Measurements from ENCODE around the gene RPAIN.

DNA sequence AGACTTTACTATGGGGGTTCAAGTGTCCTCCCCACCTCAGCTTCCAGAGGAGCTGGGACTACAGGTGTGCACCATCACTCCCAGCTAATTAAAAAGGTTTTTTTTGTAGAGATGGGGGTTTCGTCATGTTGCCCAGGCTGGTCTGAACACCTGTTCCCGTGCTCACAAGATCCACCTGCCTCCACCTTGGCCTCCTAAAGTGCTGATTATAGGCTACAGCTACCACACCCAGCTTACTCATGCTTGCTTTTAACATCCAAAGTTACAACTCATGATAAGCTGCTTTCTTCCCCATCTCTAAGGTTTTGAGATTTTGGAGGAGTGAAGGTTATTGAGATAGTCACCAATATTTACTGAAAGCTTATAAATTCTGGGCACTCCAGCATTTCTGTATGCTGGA lies 3.1 kb upstream of the RPAIN start:
- TF ChIP-seq POLR2AphosphoS5 (IDR thresholded peaks at IDR 0.05; ENCODE audit: insufficient read depth, low read depth, low read length), result no peak
- TF ChIP-seq, protein P1, sequence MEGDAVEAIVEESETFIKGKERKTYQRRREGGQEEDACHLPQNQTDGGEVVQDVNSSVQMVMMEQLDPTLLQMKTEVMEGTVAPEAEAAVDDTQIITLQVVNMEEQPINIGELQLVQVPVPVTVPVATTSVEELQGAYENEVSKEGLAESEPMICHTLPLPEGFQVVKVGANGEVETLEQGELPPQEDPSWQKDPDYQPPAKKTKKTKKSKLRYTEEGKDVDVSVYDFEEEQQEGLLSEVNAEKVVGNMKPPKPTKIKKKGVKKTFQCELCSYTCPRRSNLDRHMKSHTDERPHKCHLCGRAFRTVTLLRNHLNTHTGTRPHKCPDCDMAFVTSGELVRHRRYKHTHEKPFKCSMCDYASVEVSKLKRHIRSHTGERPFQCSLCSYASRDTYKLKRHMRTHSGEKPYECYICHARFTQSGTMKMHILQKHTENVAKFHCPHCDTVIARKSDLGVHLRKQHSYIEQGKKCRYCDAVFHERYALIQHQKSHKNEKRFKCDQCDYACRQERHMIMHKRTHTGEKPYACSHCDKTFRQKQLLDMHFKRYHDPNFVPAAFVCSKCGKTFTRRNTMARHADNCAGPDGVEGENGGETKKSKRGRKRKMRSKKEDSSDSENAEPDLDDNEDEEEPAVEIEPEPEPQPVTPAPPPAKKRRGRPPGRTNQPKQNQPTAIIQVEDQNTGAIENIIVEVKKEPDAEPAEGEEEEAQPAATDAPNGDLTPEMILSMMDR (IDR thresholded peaks at IDR 0.05; ENCODE audit: extremely low read depth in 1 of 2, insufficient read depth in 1 of 2, low read depth in 1 of 2, low read length in 2 of 2), result no peak
- TF ChIP-seq POLR2A (IDR thresholded peaks at IDR 0.05; ENCODE audit: low read depth, low read length), result no peak
- no peak for TF ChIP-seq EZH2 (IDR thresholded peaks at IDR 0.05; ENCODE audit: borderline replicate concordance, low read depth, low read length, severe bottlenecking)
- TF ChIP-seq, protein P2, sequence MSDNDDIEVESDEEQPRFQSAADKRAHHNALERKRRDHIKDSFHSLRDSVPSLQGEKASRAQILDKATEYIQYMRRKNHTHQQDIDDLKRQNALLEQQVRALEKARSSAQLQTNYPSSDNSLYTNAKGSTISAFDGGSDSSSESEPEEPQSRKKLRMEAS (IDR thresholded peaks at IDR 0.05; ENCODE audit: insufficient read depth, insufficient read length), result no peak
- TF ChIP-seq MYC (IDR thresholded peaks at IDR 0.05; ENCODE audit: low read depth, low read length), result no peak
- no peak for TF ChIP-seq FOS (IDR thresholded peaks at IDR 0.05; ENCODE audit: borderline replicate concordance, insufficient read depth, low read length)
- no peak for TF ChIP-seq GATA2 (IDR thresholded peaks at IDR 0.05; ENCODE audit: insufficient read depth, insufficient read length, low read depth, low read length)
- TF ChIP-seq JUN (IDR thresholded peaks at IDR 0.05; ENCODE audit: borderline replicate concordance, insufficient read depth, insufficient read length, low read depth), result no peak
